ENCODE results near the gene MYCBPAP.

The MYCBPAP gene

DNA sequence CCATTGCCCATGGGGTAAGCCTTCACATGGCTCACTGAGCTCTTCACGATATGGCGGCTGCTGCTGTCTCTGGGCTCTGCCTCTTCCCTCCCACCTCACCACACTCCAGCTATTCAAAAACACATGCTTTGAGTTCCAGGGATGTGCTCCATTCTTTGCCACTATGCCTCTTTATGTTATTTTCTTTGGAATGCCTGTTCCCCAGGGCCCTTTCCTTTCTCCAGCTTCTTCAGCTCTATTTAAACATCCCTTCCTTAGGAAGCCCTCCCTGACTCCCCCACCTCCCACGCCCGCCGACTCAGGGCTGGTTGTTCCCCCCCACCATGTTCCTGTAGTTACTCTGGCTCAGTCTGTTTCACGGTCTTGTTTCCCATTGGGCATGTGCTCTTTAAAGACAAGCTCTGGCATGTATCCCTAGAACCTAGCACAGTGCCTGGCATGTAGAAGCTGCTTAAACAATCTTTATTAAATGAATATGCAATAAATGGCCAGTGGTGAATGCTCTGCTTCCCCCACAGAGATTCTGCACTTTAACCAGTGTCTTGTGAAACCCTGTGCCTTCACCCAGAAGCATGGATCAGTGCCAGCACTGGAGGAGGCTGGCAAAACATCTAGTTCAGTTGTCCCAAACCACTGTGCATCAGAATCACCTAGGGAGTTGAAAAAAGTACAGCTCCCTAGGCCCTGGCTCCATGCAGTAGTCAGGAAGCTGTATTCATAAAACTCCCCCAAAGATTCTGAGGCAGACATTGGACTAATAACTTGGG is 6.9 kb downstream of the MYCBPAP start:
- TF ChIP-seq, protein P1, sequence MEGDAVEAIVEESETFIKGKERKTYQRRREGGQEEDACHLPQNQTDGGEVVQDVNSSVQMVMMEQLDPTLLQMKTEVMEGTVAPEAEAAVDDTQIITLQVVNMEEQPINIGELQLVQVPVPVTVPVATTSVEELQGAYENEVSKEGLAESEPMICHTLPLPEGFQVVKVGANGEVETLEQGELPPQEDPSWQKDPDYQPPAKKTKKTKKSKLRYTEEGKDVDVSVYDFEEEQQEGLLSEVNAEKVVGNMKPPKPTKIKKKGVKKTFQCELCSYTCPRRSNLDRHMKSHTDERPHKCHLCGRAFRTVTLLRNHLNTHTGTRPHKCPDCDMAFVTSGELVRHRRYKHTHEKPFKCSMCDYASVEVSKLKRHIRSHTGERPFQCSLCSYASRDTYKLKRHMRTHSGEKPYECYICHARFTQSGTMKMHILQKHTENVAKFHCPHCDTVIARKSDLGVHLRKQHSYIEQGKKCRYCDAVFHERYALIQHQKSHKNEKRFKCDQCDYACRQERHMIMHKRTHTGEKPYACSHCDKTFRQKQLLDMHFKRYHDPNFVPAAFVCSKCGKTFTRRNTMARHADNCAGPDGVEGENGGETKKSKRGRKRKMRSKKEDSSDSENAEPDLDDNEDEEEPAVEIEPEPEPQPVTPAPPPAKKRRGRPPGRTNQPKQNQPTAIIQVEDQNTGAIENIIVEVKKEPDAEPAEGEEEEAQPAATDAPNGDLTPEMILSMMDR (IDR thresholded peaks at IDR 0.05; ENCODE audit: control extremely low read depth, extremely low read depth, low read depth, missing control alignments) = no peak
- ChIA-PET CTCF (interaction anchor here (0.8 to 1.8 kb wide), 5 partner anchors 12 to 35 kb away, joined by 3 to 9 read pairs (median 5); no protein-coding TSS in a partner anchor), POLR2A (no interaction called here)
- no peak for DNase-seq (ENCODE audit: extremely low spot score)

DNA sequence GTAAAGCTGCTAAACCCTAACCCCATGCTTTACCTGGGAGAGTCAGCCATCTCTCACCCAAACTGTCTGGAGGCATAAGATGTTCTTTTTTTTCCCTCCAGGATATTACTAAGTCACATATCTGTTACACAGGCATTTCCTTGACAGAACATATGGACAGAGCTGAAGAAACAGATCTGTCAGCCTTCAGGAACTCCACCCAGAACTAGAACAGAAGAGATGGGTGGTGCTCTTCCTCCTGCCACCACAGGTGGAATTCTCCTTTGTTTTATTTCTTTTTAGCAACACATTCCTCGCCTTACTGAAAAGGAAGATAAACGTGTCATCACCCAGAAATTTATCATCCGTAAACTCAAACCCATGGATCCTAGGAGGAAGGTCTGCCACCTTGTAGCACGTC is 8.8 kb downstream of the MYCBPAP start:
- TF ChIP-seq, protein P1 (IDR thresholded peaks at IDR 0.05; ENCODE audit: control extremely low read depth, extremely low read depth, low read depth, missing control alignments) = no peak
- CTCF ChIA-PET = interaction anchor here (0.9 to 1.8 kb wide), 4 partner anchors 10 to 109 kb away, joined by 3 to 5 read pairs (median 3); no protein-coding TSS in a partner anchor
- POLR2A ChIA-PET = no interaction called here
- DNase-seq (ENCODE audit: extremely low spot score) = no peak

DNA sequence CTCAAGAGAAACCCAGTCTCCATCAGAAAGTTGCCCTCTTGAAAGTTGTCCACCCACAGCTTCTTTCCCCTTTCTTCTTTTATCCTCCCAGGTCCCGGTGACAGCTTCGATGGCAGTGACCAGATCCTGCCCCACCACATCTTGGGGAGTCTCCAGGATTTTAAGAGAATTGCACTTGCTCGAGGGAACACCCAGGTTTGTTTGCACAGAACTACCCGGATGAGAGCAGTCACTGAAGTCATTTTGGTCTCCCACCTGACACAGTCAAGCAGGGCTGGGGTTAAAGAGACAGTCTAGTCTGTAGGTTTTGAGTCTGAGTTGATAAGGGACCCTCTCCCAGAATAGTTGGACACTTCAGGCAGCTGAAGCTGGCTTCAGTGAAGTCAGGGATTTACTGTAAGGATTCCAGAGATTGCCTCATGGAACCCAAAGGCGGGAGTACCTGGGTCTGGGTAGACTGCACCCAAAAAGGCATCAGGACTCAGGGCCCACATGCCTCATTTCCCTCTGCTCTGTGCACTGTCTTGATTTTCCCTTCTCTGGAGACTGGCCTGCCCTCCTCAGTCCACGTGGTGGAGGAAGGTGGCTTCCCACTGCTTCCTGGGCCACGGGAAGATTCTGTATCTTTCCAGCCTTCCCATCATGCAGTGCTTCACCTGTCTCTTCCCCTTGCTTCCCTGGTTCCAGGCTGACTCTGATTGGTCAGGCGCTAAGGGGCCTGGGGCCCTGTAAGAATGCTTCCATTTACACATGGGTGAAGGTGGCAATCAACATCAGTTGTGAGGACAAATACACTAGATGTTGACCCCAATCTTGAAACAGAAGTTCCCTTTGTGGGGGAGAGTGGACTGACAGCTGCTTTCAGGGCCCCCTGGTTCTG is 9.5 kb downstream of the MYCBPAP start:
- POLR2A ChIA-PET = no interaction called here
- no peak for DNase-seq (ENCODE audit: extremely low spot score)
- TF ChIP-seq, protein P1 (IDR thresholded peaks at IDR 0.05; ENCODE audit: control extremely low read depth, extremely low read depth, low read depth, missing control alignments) = no peak
- CTCF ChIA-PET = no interaction called here

DNA sequence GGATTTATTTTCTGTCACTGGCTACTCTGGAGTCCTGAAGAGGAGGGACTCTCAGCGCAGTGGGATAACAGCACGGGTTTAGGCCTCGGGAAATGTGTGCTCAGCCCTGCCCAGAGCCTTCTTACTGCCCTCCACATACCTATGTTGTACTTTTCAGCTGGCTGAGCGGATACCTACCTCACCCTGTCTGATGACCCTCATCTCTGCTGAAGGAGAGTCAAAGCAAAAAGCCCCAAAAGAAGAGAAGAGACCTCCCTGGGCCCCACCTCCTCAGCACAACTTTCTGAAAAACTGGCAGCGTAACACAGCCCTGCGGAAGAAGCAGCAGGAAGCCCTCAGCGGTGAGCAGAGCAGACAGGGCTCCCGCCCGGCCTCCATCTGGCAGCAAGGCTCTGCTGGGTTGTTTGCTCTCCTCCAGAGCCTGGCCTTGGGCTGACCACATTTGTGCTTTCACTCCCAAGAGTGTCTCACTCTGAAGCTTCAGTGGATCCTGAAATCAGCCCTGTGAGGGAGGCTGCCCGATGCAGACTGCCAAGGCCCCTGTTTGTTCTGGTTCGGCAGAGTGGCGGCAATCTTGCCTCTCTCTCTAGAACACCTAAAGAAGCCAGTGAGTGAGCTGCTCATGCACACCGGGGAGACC is 10.3 kb downstream of the MYCBPAP start:
- ChIA-PET CTCF (interaction anchor here (0.8 to 1.2 kb wide), 3 partner anchors 11 to 32 kb away, joined by 3 read pairs; no protein-coding TSS in a partner anchor), POLR2A (no interaction called here)
- no peak for DNase-seq (ENCODE audit: extremely low spot score)
- TF ChIP-seq, protein P1 (IDR thresholded peaks at IDR 0.05; ENCODE audit: control extremely low read depth, extremely low read depth, low read depth, missing control alignments) = no peak

DNA sequence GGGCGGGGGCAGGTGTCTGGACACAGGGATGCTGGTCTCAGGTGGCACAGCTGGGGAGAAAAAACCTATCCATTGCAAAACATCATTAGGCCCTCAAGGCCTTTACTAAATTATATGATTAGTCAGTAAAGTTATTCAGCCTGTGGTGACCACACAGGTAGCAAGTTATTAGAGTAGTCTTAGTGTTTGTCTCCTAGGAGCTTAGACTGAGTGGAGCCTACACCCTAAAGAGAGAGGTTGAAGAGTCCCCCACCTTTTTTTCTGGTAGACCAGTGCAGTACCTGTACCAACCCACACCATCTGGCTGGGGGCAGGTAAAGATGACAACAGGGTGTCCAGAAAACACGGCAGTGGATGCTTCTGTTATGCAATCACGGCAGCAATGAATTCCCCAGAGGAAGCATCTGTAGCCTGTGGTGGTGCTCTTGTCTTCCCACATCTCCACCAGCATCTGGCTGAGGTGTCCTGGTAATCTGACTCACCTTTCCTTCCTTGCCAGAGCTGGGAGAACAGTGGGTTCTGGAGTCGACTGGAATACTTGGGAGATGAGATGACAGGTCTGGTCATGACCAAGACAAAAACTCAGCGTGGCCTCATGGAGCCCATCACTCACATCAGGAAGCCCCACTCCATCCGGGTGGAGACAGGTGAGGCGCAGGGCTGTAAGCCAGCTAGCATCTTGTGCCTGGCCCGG is 11.0 kb downstream of the MYCBPAP start:
- ChIA-PET POLR2A (no interaction called here), CTCF (interaction anchor here (0.8 to 1.2 kb wide), 3 partner anchors 12 to 31 kb away, joined by 3 read pairs; no protein-coding TSS in a partner anchor)
- no peak for DNase-seq (ENCODE audit: extremely low spot score)
- TF ChIP-seq, protein P1 (IDR thresholded peaks at IDR 0.05; ENCODE audit: control extremely low read depth, extremely low read depth, low read depth, missing control alignments) = no peak

Data from GM10248 (cell line).